Osteoblast (primary cell): ENCODE measurements around the gene FOXN3. TPM values are rescaled to one million over a fixed set of nuclear protein-coding genes. Genes with fewer than 3 reads are reported as not detected.
A peak's percentile ranks its signal among the peaks of the same experiment; 100 is the strongest.

Experiments
- DNase-seq: peaks from one replicate; pipeline ENCODE4 v3.0.0; 2011; ENCODE audit warnings: low spot score, mixed read lengths; ENCODE audit not compliant: insufficient read length; ENCODE audit errors: missing footprints
- H2AFZ ChIP-seq: 2 replicates; pipeline ENCODE4 v1.6.0; 2011; ENCODE audit warnings: mild to moderate bottlenecking, low read length
- H3K27ac ChIP-seq: 2 replicates; pipeline ENCODE4 v1.5.1; 2011; ENCODE audit warnings: mild to moderate bottlenecking, low read depth, low read length, moderate library complexity
- H3K27me3 ChIP-seq: 2 replicates; pipeline ENCODE4 v1.6.0; 2012; ENCODE audit warnings: mild to moderate bottlenecking, control low read depth, inconsistent platforms, low read length, moderate library complexity; ENCODE audit not compliant: insufficient read depth
- H3K36me3 ChIP-seq: 2 replicates; pipeline ENCODE4 v1.5.1; 2011; ENCODE audit warnings: mild to moderate bottlenecking, low read length, control low read depth, moderate library complexity; ENCODE audit not compliant: insufficient read depth
- H3K4me1 ChIP-seq: 2 replicates; pipeline ENCODE4 v1.5.1; 2011; ENCODE audit warnings: mild to moderate bottlenecking, low read length, control low read depth, moderate library complexity; ENCODE audit not compliant: insufficient read depth
- H3K4me2 ChIP-seq: 2 replicates; pipeline ENCODE4 v1.6.0; 2011; ENCODE audit warnings: mild to moderate bottlenecking, low read length; ENCODE audit not compliant: insufficient read depth
- H3K4me3 ChIP-seq: fragments of 200-600 bp; sonication (generic); 3 replicates; pipeline ENCODE4 v1.5.1; 2012; ENCODE audit warnings: mild to moderate bottlenecking, low read length, inconsistent platforms; ENCODE audit not compliant: insufficient read depth
- H3K79me2 ChIP-seq: 2 replicates; pipeline ENCODE4 v1.6.0; 2012; ENCODE audit warnings: mild to moderate bottlenecking, low read length, control low read depth, inconsistent platforms; ENCODE audit not compliant: insufficient read depth
- H3K9me3 ChIP-seq: 2 replicates; pipeline ENCODE4 v1.5.1; 2011; ENCODE audit warnings: low read depth, low read length, control low read depth
- H4K20me1 ChIP-seq: 2 replicates; pipeline ENCODE4 v1.6.0; 2012; ENCODE audit warnings: mild to moderate bottlenecking, low read length, control low read depth; ENCODE audit not compliant: insufficient read depth
- CTCF ChIP-seq: IDR thresholded peaks from 2 replicates; pipeline ENCODE4 v1.5.1; 2011; ENCODE audit warnings: mild to moderate bottlenecking, low read depth, low read length, moderate library complexity; ENCODE audit errors: extremely low read depth
- total RNA-seq: library from RNA; depleted of rRNA; stranded (reverse); fragments of >200 nt; gene quantifications from 2 replicates; pipeline ENCODE4 v1.2.3, GENCODE V29; 2012

The FOXN3 gene
- total RNA-seq, 1 donor: 49.9 TPM

- no peak overlapping the region for H2AFZ ChIP-seq
- no peak overlapping the region for H3K4me3 ChIP-seq
- H3K9me3 ChIP-seq: no peaks in the 10 kb centered on the region
- peaks cover 10% of the 10 kb centered on the region for H3K79me2 ChIP-seq
- H3K27me3 ChIP-seq: no peaks in the 10 kb centered on the region
- H3K36me3 ChIP-seq: no peaks in the 10 kb centered on the region
- DNase-seq: no peak
- no peaks in the 10 kb centered on the region for H3K4me1 ChIP-seq
- H3K4me2 ChIP-seq: no peak overlapping the region
- H4K20me1 ChIP-seq: peaks cover 15% of the 10 kb centered on the region
- no peak overlapping the region for H3K27ac ChIP-seq
- no peak for TF ChIP-seq CTCF
Observed at GRCh38 chr14:89360277-89360676, 56.8 kb downstream of the FOXN3 start.

GRCh38 chr14:89359477-89360222 is 57.4 kb downstream of the FOXN3 start:
- Histone ChIP-seq H3K4me3 (no peak overlapping the region), H3K27me3 (no peaks in the 10 kb centered on the region), H3K9me3 (no peaks in the 10 kb centered on the region), H3K4me1 (no peaks in the 10 kb centered on the region), H4K20me1 (peaks cover 10% of the 10 kb centered on the region), H3K4me2 (no peak overlapping the region), H3K79me2 (peaks cover 10% of the 10 kb centered on the region), H3K36me3 (no peaks in the 10 kb centered on the region), H3K27ac (no peak overlapping the region), H2AFZ (no peak overlapping the region)
- peak; percentile 64 for DNase-seq
- no peak for TF ChIP-seq CTCF

- no peak for TF ChIP-seq CTCF
- Histone ChIP-seq H4K20me1 (peaks cover 5% of the 10 kb centered on the region), H3K27me3 (no peaks in the 10 kb centered on the region), H3K79me2 (peaks cover under 1% of the 10 kb centered on the region), H3K4me3 (no peak overlapping the region), H3K4me1 (no peaks in the 10 kb centered on the region), H3K27ac (no peak overlapping the region), H3K4me2 (no peak overlapping the region), H3K36me3 (no peaks in the 10 kb centered on the region), H2AFZ (no peak overlapping the region), H3K9me3 (no peaks in the 10 kb centered on the region)
- no peak for DNase-seq
Observed at GRCh38 chr14:89357655-89358297, 59.3 kb downstream of the FOXN3 start.

- H2AFZ ChIP-seq: no peak overlapping the region
- no peak for TF ChIP-seq CTCF
- H4K20me1 ChIP-seq: peaks cover 5% of the 10 kb centered on the region
- no peaks in the 10 kb centered on the region for H3K27me3 ChIP-seq
- DNase-seq: no peak
- H3K4me2 ChIP-seq: no peak overlapping the region
- no peaks in the 10 kb centered on the region for H3K36me3 ChIP-seq
- H3K4me1 ChIP-seq: peaks cover 3% of the 10 kb centered on the region
- no peak overlapping the region for H3K27ac ChIP-seq
- no peak overlapping the region for H3K4me3 ChIP-seq
- no peaks in the 10 kb centered on the region for H3K79me2 ChIP-seq
- no peaks in the 10 kb centered on the region for H3K9me3 ChIP-seq
Observed at GRCh38 chr14:89356927-89357326, 60.1 kb downstream of the FOXN3 start.
